Fibroblast of the aortic adventitia (primary cell): ENCODE results near the gene HM13. TPM values are rescaled to one million over a fixed set of nuclear protein-coding genes. Genes with fewer than 3 reads are reported as not detected.
"Not testable (repeated sequence)": the region's sequence is repeated elsewhere in the genome, so short reads cannot be mapped to it uniquely, and the experiment has no call there.

ENCODE experiments used
- DNase-seq: peaks from one replicate; pipeline ENCODE4 v3.0.0-alpha.2; 2010; ENCODE audit warnings: low read depth
- H3K4me3 ChIP-seq: 2 replicates; pipeline ENCODE4 v1.5.1; 2011; ENCODE audit warnings: low read depth, mild to moderate bottlenecking, control low read depth, low read length, moderate library complexity
- total RNA-seq: library from RNA; depleted of rRNA; stranded (reverse); fragments of >200 nt; gene quantifications from 2 replicates; pipeline ENCODE4 v1.2.3, GENCODE V29; 2012; ENCODE audit warnings: low replicate concordance
- TF ChIP-seq, protein P1 (sequence below): IDR thresholded peaks from 2 replicates; pipeline ENCODE4 v1.5.1; 2011; ENCODE audit warnings: mild to moderate bottlenecking, low read length, control low read depth, inconsistent platforms; ENCODE audit not compliant: insufficient read depth

HM13 gene, protein sequence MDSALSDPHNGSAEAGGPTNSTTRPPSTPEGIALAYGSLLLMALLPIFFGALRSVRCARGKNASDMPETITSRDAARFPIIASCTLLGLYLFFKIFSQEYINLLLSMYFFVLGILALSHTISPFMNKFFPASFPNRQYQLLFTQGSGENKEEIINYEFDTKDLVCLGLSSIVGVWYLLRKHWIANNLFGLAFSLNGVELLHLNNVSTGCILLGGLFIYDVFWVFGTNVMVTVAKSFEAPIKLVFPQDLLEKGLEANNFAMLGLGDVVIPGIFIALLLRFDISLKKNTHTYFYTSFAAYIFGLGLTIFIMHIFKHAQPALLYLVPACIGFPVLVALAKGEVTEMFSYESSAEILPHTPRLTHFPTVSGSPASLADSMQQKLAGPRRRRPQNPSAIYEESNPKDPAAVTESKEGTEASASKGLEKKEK
- 47.6 and 131 TPM in 2 replicates for total RNA-seq

DNA sequence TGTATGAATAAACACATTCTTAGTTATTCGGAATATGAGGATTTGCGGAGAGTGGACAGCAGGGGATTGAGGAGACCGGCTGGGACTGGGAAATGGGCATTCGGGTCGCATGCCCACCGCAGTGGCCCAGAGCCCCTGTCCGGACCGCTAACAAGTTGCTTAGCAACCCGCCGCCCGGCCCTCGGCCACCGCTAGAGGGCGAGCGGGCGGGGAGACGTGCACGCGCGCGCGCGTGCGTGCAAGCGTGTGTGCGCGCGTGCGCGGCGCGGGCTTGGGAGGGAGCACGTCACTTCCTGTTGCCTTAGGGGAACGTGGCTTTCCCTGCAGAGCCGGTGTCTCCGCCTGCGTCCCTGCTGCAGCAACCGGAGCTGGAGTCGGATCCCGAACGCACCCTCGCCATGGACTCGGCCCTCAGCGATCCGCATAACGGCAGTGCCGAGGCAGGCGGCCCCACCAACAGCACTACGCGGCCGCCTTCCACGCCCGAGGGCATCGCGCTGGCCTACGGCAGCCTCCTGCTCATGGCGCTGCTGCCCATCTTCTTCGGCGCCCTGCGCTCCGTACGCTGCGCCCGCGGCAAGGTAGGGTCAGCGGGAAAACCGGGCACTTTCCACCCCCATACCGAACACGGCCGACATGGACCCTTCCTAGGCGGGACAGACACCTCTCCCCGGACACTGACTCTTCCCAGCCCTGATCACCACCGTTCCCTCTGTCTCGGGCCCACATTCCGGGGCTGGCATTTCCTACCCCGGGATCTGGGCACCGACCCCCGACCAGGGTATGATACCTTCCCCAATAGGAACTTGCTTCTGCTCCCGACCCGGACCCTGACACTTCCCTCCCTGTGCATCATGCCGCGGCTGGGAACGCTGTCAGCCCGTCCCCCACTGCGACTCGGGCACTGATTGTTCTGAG lies at the start of gene HM13:
Gene HM13, plus strand, starts transcription at position 289 of the 918 bp plus-strand sequence. Its CDS starts 110 bp downstream, at position 399.
- peak within 1 kb of the TSS; percentile 98 for H3K4me3 ChIP-seq
- TF ChIP-seq, protein P1, sequence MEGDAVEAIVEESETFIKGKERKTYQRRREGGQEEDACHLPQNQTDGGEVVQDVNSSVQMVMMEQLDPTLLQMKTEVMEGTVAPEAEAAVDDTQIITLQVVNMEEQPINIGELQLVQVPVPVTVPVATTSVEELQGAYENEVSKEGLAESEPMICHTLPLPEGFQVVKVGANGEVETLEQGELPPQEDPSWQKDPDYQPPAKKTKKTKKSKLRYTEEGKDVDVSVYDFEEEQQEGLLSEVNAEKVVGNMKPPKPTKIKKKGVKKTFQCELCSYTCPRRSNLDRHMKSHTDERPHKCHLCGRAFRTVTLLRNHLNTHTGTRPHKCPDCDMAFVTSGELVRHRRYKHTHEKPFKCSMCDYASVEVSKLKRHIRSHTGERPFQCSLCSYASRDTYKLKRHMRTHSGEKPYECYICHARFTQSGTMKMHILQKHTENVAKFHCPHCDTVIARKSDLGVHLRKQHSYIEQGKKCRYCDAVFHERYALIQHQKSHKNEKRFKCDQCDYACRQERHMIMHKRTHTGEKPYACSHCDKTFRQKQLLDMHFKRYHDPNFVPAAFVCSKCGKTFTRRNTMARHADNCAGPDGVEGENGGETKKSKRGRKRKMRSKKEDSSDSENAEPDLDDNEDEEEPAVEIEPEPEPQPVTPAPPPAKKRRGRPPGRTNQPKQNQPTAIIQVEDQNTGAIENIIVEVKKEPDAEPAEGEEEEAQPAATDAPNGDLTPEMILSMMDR, result peak; percentile 74
- peak; percentile 92 for DNase-seq

DNA sequence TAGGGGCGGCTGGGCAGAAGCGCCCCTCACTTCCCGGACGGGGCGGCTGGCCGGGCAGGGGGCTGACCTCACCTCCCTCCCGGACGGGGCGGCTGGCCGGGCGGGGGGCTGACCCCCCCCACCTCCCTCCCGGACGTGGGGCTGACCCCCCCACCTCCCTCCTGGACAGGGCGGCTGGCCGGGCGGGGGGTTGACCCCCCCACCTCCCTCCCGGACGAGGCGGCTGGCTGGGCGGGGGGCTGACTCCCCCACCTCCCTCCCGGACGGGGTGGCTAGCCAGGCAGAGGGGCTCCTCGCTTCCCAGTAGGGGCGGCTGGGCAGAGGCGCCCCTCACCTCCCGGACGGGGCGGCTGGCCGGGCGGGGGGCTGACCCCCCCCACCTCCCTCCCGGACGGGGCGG lies 43.3 kb upstream of the HM13 start:
- H3K4me3 ChIP-seq, DNase-seq: not testable (repeated sequence)

DNA sequence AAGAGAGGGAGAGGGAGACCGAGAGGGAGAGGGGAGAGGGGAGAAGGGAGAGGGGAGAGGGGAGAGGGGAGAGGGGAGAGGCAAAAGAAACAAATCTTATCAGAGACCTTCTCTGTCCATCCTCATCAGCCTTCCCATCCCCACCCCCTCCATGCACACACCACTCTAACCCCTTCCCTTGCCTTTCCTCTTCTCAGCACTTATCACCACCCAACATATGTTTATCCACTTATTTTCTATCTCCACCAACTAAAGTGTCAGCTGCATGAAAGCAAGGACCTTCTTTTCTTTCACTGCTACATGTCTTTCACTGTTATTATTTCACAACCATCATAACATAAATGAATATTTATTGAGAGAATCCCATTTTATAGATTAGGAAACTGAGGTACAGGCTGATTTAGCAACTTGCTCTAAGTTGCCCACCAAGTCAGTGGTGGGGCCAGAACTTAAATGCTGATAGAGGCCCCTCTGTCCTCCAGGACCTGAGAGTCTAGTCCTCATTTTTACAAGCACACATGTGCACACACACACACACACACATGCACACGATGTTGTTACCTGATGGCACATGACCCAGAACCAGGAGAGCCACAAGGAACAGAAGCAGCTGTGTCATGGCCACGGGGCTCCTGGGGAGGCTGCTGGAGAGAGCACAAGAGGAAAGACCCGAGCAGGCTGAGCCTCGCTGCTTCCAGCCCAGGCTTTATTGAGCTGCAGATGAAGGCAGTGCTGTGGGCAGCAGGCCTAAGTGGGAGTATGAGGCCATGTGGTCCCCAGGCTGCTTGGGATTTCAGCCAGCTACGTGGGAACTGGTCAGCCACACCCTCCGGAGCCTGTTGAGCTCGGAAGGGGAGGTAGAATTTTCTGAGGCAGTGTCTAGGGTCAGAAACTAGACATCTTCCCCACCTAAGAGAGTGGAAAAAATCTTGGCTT lies 41.6 kb upstream of the HM13 start:
- no peak overlapping the region for H3K4me3 ChIP-seq
- DNase-seq, result peak; percentile 55
- TF ChIP-seq, protein P1, result no peak

DNA sequence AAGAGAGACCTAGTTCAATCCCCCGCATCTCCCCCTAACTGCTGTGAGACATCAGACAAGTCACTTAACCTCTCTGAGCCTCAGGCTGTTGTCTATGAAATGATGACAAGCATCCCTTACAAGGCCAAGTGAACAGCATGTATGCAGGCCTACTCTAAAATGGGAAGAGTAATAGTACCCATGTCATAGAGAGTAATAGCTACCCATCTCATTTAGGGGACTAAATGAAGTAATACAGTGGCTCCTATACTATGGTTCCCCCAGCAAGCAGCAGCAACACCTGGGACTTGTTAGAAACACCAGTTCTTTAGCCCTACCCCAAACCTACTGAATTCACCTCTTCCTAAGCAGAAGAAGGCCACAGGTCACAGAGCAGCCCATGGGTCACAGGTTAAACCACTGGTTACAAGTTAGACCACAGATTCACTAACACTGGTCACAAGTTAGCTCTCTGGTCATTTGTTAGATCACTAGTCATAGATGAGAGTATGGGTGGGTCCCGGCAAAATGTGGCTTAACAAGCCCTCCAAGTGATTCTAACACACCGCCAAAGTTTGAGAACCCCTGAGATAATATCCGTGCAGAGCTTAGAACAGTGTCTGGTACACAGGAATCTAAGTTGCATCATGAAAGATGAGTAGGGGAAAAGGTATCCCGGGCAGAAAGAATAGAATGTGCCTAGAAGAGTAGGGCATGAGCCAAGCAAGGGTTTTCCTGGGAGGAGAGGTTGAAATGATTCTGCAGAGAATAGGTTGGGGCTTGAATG lies 40.7 kb upstream of the HM13 start:
- peak; percentile 21 for DNase-seq

DNA sequence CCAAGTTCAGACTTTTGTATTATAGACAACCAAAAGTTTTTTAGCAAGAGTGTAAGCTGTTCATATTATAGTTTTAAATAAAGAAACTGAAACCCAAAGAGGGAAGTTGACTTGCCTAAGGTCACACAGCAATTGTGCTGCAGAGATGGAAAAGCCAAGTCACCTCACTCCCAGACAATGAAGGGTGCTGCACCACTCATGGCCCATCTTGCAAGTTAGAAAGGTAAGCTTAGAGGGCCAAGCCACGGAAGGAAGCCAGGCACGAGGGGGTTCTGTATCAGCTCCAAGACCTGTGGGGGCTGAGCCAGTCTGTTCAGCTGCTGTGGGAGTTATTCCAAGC lies 40.2 kb upstream of the HM13 start:
- no peak for DNase-seq
- TF ChIP-seq, protein P1, result no peak
- no peak overlapping the region for H3K4me3 ChIP-seq

More for the DNA sequence above, 40.7 kb upstream of the HM13 start:
- TF ChIP-seq, protein P1, result no peak
- no peak overlapping the region for H3K4me3 ChIP-seq

DNA sequence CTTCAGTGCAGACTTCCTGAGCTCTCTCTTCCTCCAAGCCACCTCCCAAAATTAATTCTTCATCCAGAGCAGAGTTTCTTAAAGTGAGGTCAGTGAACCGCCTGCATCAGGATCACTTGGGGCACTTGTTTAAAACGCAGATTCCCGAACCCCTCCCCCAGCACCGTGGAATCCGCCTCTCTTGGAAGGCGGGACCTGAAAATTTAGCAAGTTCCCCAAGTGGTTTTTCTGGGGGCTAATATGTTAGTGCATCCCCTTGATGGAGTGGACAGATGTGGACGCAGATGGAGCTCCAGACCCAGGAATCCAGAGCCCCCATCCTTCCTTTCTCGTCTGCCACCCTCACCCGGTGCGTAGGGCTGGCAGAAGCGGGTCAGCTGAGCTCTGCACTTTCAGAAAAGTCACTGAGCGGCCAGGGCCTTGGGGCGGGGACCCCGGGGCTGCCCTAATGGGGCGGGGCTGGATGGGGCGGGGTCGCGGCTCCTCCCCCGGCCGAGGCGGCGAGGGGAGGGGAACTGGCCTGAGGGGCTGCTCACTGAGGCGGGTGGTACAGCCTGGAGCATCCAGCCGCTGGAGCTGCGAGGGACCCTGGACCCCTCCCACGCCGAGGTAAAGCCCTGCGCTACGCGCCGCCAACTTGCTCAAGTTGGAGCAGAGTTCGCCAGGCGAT lies 39.3 kb upstream of the HM13 start, which contains the start of the genes DEFB124 and REM1:
Gene DEFB124, minus strand, starts transcription at position 370 of the 670 bp plus-strand sequence. CDS start 2,114 bp downstream, outside the sequence.
Gene REM1, plus strand, starts transcription at position 531 of the 670 bp plus-strand sequence. CDS start 1,158 bp downstream, outside the sequence.
- H3K4me3 ChIP-seq, result peak within 1 kb of the TSS; percentile 42
- TF ChIP-seq, protein P1, result no peak
- no peak for DNase-seq
